Mucosa of rectum (tissue), 2 donors: ENCODE data around the gene TBC1D1.

Source experiments
- H3K27ac ChIP-seq, 2 donors: one replicate each; pipeline ENCODE4 v1.7.0; 2013; ENCODE audit warnings: inconsistent platforms in 2 of 2, low read depth in 2 of 2, low read length in 2 of 2
- H3K27me3 ChIP-seq, 2 donors: one replicate each; pipeline ENCODE4 v1.7.0; 2013; ENCODE audit warnings: low read length in 2 of 2; ENCODE audit not compliant: control insufficient read depth in 2 of 2, insufficient read depth in 2 of 2
- H3K36me3 ChIP-seq, 2 donors: one replicate each; pipeline ENCODE4 v1.7.0; 2013; ENCODE audit warnings: low read length in 2 of 2; ENCODE audit not compliant: control insufficient read depth in 2 of 2, insufficient read depth in 2 of 2
- H3K4me1 ChIP-seq, 2 donors: one replicate each; pipeline ENCODE4 v1.7.0; 2013; ENCODE audit warnings: low read length in 2 of 2, mild to moderate bottlenecking in 1 of 2; ENCODE audit not compliant: control insufficient read depth in 2 of 2, insufficient read depth in 2 of 2
- H3K4me3 ChIP-seq, 2 donors: one replicate each; pipeline ENCODE4 v1.7.0; 2013; ENCODE audit warnings: low read length in 2 of 2
- H3K9ac ChIP-seq, 2 donors: one replicate each; pipeline ENCODE4 v1.7.0; 2013; ENCODE audit warnings: low read length in 2 of 2, low read depth in 1 of 2, mild to moderate bottlenecking in 1 of 2
- H3K9me3 ChIP-seq, 2 donors: one replicate each; pipeline ENCODE4 v1.7.0; 2013; ENCODE audit warnings: low read length in 2 of 2; ENCODE audit not compliant: control insufficient read depth in 2 of 2
- donor health status: healthy.
- donor health status: Normal muscosa, but diverticular disease.

Gene TBC1D1

GRCh38 chr4:38136604-38137003, 245.7 kb downstream of the TBC1D1 start:
- Histone ChIP-seq H3K9me3 (no peaks in the 10 kb centered on the region), H3K27ac (no peak overlapping the region), H3K36me3 (peaks cover 0 to 30% of the 10 kb centered on the region in 2 donors), H3K4me1 (peaks cover 26 to 28% of the 10 kb centered on the region in 2 donors), H3K9ac (no peak overlapping the region), H3K27me3 (no peaks in the 10 kb centered on the region), H3K4me3 (no peak overlapping the region)

- peaks cover 21 to 23% of the 10 kb centered on the region in 2 donors for H3K4me1 ChIP-seq
- no peak overlapping the region for H3K9ac ChIP-seq
- H3K27ac ChIP-seq = no peak overlapping the region
- H3K9me3 ChIP-seq = no peaks in the 10 kb centered on the region
- H3K27me3 ChIP-seq = no peaks in the 10 kb centered on the region
- no peak overlapping the region for H3K4me3 ChIP-seq
- peaks cover 0 to 30% of the 10 kb centered on the region in 2 donors for H3K36me3 ChIP-seq
Observed at GRCh38 chr4:38137080-38137479, 246.2 kb downstream of the TBC1D1 start.

GRCh38 chr4:38138363-38138762, 247.5 kb downstream of the TBC1D1 start:
- Histone ChIP-seq H3K36me3 (peaks cover 0 to 30% of the 10 kb centered on the region in 2 donors), H3K27ac (no peak overlapping the region), H3K9ac (no peak overlapping the region), H3K4me3 (no peak overlapping the region), H3K4me1 (peaks cover 10 to 15% of the 10 kb centered on the region in 2 donors), H3K27me3 (no peaks in the 10 kb centered on the region), H3K9me3 (no peaks in the 10 kb centered on the region)

- no peaks in the 10 kb centered on the region for H3K27me3 ChIP-seq
- peaks cover 0 to 30% of the 10 kb centered on the region in 2 donors for H3K36me3 ChIP-seq
Observed at GRCh38 chr4:38139187-38139586, 248.3 kb downstream of the TBC1D1 start.

GRCh38 chr4:38140643-38141203, 249.8 kb downstream of the TBC1D1 start:
- H3K27ac ChIP-seq = no peak overlapping the region
- H3K4me1 ChIP-seq = no peaks in the 10 kb centered on the region
- H3K9me3 ChIP-seq = no peaks in the 10 kb centered on the region
- no peak overlapping the region for H3K9ac ChIP-seq
- H3K4me3 ChIP-seq = no peak overlapping the region
- H3K36me3 ChIP-seq = peaks cover 0 to 25% of the 10 kb centered on the region in 2 donors
- no peaks in the 10 kb centered on the region for H3K27me3 ChIP-seq

More at GRCh38 chr4:38139187-38139586, 248.3 kb downstream of the TBC1D1 start:
- Histone ChIP-seq H3K4me1 (peaks cover 1 to 6% of the 10 kb centered on the region in 2 donors), H3K9ac (no peak overlapping the region), H3K4me3 (no peak overlapping the region), H3K27ac (no peak overlapping the region), H3K9me3 (no peaks in the 10 kb centered on the region)

- H3K27ac ChIP-seq = no peak overlapping the region
- peaks cover 0 to 2% of the 10 kb centered on the region in 2 donors for H3K4me1 ChIP-seq
- no peaks in the 10 kb centered on the region for H3K9me3 ChIP-seq
- no peak overlapping the region for H3K4me3 ChIP-seq
- H3K9ac ChIP-seq = no peak overlapping the region
- H3K36me3 ChIP-seq = peaks cover 0 to 25% of the 10 kb centered on the region in 2 donors
- H3K27me3 ChIP-seq = no peaks in the 10 kb centered on the region
Observed at GRCh38 chr4:38141808-38142500, 251.1 kb downstream of the TBC1D1 start.

- Histone ChIP-seq H3K27me3 (no peaks in the 10 kb centered on the region), H3K9ac (no peak overlapping the region), H3K27ac (no peak overlapping the region), H3K36me3 (peaks cover 0 to 12% of the 10 kb centered on the region in 2 donors), H3K4me1 (peaks cover 0 to 2% of the 10 kb centered on the region in 2 donors), H3K9me3 (no peaks in the 10 kb centered on the region), H3K4me3 (no peak overlapping the region)
Observed at GRCh38 chr4:38144031-38144430, 253.1 kb downstream of the TBC1D1 start.

- Histone ChIP-seq H3K36me3 (peaks cover 0 to 2% of the 10 kb centered on the region in 2 donors), H3K27me3 (no peaks in the 10 kb centered on the region), H3K9me3 (no peaks in the 10 kb centered on the region), H3K27ac (no peak overlapping the region), H3K4me1 (peaks cover 2 to 3% of the 10 kb centered on the region in 2 donors), H3K9ac (no peak overlapping the region), H3K4me3 (no peak overlapping the region)
Observed at GRCh38 chr4:38145033-38145678, 254.3 kb downstream of the TBC1D1 start.

GRCh38 chr4:38145741-38146140, 254.9 kb downstream of the TBC1D1 start:
- no peaks in the 10 kb centered on the region for H3K36me3 ChIP-seq
- H3K27ac ChIP-seq = no peak overlapping the region
- H3K4me1 ChIP-seq = peaks cover 2 to 3% of the 10 kb centered on the region in 2 donors
- H3K4me3 ChIP-seq = no peak overlapping the region
- H3K9me3 ChIP-seq = no peaks in the 10 kb centered on the region
- no peak overlapping the region for H3K9ac ChIP-seq
- H3K27me3 ChIP-seq = no peaks in the 10 kb centered on the region

- peaks cover 2 to 3% of the 10 kb centered on the region in 2 donors for H3K4me1 ChIP-seq
Observed at GRCh38 chr4:38146383-38146782, 255.5 kb downstream of the TBC1D1 start.

More at GRCh38 chr4:38146383-38146782, 255.5 kb downstream of the TBC1D1 start:
- Histone ChIP-seq H3K27ac (no peak overlapping the region), H3K27me3 (no peaks in the 10 kb centered on the region), H3K9ac (no peak overlapping the region), H3K36me3 (no peaks in the 10 kb centered on the region), H3K4me3 (no peak overlapping the region), H3K9me3 (no peaks in the 10 kb centered on the region)
